Ecto neural progenitor cell (in vitro differentiated cells): ENCODE measurements around the gene KCNT1.

Source experiments
- DNase-seq: peaks from one replicate; pipeline ENCODE4 v3.0.0-alpha.2; 2018; ENCODE audit warnings: low spot score

Gene KCNT1

DNA sequence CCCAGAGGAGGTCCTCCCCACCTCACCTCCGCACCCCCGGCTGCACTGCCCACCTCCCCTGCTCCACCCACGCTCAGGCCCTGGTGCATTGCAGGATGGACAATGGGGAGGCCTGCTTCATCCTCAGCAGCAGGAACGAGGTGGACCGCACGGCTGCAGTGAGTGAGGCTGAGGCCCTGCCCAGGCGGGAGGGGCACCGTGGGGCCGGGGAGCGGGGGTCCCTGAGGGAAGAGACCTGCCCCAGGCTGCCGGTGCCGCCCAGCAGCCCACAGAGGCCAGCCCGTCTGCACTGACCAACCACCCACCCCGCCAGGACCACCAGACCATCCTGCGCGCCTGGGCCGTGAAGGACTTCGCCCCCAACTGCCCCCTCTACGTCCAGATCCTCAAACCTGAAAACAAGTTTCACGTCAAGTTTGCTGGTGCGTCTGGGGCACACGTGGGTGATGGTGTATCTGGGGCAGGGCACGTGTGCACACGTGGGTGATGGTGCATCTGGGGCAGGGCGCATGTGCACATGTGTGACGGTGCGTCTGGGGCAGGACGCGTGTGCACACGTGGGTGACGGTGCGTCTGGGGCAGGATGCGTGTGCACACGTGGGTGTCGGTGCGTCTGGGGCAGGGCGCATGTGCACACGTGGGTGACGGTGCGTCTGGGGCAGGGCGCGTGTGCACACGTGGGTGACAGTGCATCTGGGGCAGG lies 66.7 kb downstream of the KCNT1 start:
- no peak for DNase-seq

DNA sequence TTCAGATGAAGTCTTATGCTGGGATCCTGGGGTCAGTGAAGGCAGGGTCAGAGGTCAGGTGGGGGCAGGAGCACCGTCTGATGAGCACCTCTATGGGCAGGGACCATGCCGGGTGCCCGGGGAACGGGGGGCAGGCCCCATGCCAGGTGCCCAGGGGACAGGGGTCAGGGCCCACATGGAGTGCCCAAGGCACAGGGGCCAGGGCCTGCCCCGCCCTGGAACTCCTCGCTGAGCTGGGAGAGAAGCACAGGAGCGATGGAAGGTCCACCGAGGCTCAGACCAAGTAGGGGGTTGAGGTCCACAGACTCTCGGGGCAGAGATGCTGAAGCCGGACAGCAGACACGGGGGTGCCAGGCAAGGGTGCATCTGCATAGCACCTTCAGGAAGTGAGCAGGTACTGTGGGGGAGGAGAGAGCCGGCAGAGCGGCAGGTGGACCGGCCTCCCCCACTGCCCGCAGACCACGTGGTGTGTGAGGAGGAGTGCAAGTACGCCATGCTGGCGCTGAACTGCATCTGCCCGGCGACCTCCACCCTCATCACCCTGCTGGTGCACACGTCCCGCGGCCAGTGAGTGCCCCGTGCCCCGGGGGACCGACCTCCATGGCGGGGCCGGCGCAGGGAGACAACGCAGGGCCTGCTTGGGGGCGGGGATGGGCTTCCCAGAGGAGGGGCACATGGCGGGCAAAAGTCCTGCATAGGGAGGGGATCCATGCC lies 67.7 kb downstream of the KCNT1 start:
- no peak for DNase-seq

DNA sequence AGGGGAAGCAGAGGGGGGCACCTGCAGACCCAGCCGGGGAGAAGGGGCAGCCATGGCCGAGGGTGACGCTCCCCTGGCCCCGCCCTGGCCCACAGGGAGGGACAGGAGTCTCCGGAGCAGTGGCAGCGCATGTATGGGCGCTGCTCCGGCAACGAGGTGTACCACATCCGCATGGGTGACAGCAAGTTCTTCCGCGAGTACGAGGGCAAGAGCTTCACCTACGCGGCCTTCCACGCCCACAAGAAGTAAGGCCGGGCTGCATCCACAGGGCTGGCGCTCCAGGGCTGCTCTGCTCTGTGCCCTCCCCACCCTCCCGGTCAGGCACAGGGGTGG lies 68.2 kb downstream of the KCNT1 start:
- no peak for DNase-seq

DNA sequence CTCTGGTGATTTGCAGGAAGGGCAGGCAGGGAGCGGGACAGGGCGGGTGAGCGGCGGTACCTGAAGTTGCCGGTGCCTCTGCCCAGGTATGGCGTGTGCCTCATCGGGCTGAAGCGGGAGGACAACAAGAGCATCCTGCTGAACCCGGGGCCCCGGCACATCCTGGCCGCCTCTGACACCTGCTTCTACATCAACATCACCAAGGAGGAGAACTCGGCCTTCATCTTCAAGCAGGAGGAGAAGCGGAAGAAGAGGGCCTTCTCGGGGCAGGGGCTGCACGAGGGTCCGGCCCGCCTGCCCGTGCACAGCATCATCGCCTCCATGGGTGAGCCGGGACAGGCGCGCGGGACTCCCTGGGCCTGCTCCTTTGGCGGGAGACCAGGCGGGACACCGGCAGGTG lies 68.8 kb downstream of the KCNT1 start:
- DNase-seq: no peak

DNA sequence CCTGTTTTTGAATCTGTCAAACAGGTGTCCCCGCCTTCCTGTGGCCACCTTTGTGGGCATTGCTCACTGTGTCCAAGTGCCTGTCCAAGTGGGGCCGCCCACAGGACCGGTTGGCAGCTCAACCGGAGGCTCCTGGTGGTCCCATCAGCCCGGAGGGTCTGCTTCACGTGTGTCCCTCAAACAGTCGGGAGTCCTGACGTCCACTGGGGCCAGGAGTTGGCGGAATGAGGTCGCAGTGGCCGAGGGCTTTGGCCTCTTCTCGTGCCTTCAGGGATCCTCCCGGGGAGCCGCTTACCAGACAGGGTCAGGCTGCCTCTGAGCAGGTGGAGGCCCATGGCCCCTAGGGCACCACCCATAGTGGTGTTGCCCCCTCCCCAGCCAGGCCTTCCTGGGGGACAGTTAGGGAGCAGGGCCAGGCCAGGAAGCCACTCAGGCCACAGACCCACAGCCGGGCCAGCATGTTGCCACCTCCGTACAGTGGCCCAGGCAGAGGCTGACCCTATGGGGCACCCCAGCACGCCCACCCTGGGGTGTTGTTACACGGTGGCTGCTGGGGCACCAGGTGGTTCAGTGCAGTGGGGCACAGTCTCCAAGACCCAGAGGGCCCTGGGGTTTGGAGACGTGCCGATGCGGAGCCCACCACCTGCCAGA lies 69.5 kb downstream of the KCNT1 start:
- no peak for DNase-seq

DNA sequence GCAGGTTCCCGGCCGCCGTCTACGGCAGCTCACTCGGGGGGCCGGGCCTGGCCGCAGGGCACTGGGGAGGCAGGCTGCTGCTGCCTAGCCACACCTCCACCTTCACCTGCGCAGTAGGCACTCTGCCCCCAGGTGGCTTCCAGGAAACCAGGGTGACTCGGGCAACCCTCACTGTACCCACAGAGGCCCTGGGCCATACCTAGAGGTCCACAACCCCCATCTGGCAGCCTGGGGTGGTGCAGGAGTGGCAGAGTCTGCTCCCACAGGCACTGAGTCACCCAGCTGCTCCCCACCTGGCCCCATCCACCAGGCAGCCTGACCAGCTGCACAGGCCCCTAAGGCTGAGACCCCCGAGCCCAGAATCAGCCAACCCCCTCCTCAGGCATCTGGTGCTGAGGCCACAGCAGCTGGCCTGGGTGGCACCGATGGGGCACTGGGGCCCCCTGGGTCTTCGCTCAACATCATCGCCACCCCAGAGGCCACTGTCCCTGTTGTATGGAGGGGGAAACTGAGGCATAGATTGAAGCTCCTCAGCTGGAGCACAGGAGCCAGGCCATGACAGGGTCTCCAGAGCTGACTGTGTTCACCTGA lies 70.2 kb downstream of the KCNT1 start:
- no peak for DNase-seq

DNA sequence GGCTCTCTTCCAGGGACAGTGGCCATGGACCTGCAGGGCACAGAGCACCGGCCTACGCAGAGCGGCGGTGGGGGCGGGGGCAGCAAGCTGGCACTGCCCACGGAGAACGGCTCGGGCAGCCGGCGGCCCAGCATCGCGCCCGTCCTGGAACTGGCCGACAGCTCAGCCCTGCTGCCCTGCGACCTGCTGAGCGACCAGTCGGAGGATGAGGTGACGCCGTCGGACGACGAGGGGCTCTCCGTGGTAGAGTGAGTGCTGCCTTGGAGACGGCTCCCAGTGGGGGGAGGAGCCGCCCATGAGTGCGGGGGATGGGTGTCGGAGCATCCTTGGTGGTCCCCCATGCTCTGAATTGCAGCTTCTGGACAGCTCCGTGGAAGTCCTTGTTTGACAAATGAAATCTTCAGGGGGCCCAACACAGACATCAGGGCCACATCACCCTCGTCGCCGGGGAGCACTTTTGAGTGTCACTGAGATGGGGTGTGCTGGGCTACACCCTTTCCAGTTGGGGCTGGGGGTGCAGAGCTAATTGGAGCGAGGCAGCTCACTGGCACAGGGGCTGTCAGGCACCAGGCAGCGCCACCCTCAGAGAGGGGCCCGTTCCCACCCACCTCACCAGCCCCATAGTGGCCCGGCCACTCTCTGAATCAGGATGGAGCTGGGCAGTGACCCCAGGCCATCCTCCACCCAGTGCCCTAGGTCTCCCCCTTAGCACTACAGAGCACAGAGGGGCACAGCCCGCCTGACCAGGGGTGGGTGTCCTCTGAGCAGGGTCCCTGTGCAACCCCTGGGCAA lies 70.9 kb downstream of the KCNT1 start:
- DNase-seq: no peak

DNA sequence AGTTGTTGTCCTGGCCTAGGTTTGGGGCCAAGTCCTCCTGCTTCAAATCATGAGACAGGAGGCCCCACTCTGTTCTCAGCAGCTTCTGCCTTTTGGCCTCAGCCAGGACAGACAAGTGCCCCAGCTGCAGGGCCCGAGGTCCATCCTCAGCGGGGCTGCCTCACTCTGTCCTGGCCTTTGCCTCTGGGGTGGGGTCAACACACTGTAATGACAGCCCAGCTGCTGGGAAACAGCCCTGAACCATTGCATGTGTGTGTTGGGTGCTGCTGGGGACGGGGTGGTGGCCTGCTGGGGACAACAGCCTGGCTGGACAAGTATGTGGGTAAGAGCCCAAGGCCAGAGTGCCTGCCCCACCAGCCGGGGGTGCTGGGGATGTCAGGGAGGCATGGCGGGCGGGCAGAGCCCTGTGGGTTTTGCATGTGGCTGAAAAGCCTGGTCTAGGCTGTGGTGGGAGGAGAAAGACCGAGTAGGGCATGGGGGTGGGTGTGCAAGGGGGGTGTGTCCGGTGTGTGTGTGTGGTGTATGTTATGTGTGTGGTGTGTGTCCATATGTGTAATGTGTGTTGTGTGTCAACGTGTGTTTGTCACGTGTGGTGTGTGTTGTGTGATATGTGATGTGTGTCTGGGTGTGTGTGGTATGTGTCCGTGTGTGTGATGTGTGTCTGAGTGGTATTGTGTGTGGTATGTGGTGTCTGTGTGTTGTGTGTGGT lies 71.7 kb downstream of the KCNT1 start:
- DNase-seq: no peak

DNA sequence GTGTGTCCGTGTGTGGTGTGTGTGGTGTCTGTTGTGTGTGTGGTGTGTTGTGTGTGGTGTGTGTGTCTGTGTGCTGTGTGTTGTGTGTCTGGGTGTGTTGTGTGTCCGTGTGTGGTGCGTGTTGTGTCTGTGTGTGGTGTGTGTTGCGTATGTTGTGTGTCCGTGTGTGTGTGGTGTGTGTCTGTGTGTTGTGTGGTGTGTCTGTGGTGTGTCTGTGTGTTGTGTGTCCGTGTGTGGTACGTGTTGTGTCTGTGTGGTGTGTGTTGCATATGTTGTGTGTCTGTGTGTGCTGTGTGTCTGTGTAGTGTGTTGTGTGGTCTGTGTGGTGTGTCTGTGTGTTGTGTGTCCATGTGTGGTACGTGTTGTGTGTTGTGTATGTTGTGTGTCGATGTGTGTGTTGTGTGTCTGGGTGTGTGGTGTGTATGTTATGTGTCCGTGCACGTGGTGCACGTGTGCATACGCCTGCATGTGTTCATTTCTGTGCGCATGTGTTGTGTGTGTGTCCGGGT lies 72.3 kb downstream of the KCNT1 start:
- DNase-seq: no peak

DNA sequence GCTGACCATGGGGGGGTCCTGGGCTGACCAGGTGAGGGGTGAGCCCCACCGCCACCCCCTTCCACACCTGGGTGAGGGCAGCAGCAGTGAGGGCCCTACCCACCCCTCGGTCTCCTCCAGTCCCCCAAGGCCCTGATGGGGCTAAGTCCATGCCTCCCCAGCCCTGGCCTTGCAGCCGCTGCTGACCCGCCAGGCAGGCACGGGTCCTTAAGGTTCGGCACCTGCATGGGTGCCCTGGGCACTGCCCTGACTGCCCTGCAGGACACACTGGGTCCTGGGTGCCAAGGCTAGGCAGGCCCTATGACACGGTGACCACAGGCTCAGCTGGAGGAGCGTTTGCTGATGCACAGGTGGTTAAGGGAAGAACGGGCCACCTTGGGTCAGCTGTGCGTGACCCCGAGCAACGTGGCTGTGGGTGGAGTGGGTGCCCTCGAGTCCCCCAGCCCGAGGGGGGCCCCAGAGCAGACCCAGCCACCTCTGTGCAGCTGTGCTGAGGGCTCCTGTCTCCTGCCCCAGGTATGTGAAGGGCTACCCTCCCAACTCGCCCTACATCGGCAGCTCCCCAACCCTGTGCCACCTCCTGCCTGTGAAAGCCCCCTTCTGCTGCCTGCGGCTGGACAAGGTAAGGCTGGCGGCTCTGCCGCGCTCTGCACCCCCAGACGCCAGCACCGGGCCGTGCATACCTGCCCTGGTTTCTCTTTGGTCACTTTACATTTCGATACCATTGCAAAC lies 73.0 kb downstream of the KCNT1 start:
- no peak for DNase-seq

DNA sequence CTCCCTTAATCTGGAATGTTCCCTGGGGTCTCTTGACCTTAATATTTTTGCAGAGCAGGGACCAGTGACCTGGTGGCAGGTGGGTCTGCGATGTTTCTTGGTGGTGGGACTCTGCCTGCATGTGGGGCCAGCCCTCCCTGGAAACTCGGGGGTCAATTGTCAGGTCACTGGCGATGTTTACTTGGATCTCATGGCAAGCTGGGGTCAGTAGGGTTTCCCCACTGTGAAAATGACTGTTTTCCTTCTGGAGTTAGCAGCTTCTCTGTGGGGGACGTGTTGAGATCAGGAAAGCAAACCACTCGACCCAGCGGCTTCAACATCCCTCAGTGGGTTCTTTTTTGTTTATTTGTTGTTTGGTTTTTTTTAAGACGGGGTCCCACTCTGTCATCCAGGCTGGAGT lies 73.9 kb downstream of the KCNT1 start:
- DNase-seq: no peak

DNA sequence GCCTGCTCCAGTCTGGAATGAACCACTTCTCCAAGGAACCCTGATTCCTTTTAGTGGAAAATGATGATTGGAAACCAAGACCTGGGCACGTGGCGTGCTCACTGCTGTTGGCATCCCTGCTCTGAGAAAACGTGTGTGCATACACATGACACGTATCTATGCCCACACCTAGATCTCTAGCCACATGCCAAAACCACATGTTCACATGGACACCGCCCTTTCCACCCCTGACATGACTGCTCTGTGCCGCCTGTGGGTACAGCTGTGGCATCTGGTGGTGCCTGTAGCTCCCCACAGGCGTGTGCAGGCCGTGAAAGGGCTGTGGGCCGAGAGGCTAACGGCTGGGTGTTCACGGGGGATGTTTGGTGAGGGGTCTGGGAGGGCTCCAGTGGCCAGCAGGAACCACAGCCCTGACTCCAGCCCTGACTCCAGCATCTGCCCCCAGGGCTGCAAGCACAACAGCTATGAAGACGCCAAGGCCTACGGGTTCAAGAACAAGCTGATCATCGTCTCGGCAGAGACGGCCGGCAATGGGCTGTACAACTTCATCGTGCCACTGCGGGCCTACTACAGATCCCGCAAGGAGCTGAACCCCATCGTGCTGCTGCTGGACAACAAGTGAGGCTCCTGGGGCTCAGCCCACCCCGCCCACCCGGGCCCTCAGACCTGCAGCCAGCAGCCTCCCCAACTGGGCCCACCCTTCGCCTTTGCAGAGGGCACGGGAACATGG lies 75.1 kb downstream of the KCNT1 start:
- DNase-seq: no peak

DNA sequence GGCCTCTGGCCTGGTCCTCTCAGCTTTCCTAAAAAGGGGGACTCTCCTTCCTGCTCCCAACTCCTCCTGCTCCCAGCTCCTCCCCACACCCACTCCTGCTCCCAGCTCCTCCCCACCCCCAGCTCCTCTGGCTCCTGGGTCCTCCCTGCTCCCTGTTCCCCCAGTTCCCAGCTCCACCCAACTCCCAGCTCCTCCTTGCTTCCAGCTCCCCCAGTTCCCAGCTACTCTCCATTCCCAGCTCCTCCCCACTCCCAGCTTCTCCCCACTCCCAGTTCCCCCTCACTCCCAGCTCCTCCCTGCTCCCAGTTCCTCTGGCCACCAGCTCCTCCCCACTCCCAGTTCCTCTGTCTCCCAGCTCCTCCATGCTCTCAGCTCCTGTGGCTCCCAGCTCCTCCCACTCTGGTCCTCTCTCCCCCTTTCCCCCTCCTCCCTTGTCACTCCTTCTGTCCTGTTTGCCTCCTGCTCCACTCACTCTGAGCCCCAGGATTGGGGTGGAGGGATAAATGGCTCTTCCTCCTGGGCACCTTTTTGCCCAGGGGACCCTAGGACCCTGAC lies 75.7 kb downstream of the KCNT1 start:
- DNase-seq: no peak

DNA sequence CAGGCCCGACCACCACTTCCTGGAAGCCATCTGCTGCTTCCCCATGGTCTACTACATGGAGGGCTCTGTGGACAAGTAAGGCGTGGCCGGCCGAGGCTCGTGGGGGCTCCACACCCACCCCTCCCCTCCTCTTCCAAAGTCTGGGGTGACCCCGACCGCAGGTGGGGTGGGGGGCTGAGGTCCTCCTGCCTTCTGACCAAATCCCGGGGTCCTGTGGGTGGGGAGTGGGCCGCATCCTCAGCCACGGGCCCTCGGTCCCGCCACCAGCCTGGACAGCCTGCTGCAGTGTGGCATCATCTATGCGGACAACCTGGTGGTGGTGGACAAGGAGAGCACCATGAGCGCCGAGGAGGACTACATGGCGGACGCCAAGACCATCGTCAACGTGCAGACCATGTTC lies 76.4 kb downstream of the KCNT1 start:
- no peak for DNase-seq

DNA sequence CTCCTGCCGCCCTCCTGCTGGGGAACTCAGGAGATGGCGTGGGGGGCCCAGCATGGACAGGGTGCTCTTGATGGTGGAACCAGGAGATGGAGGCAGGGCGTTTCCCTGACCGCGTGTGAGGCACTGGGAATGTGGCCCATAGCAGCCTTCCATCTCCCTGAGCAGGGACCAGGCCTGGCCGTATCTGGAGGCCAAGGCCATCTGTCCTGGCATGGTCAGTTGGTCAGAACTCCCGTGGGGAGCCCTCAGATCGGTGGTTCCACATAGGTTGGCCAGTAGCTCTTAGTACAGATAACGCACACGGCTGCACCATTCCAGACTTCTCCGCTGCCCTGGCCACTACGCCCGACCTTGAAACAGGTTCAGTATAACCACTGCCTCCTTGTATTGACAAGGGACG lies 77.6 kb downstream of the KCNT1 start:
- DNase-seq: no peak

DNA sequence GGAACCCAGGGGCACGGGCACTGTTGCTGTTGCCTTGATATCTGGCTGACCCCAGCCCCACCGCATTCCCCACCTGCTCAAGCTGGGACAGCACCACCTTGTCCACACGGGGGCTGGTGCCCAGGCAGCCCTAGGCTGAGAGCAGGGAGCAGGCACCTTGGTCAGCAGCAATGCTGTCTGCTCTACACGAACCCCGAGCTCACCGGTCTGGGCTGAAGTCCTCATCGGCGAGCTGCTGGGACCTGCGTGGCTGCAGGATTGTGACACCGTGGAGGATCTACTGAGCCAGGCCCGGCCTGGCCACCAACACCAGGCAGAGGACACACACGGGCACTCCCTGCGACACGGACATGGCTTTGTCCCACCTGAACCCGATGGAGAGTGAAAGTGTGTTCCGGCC lies 78.1 kb downstream of the KCNT1 start:
- no peak for DNase-seq

DNA sequence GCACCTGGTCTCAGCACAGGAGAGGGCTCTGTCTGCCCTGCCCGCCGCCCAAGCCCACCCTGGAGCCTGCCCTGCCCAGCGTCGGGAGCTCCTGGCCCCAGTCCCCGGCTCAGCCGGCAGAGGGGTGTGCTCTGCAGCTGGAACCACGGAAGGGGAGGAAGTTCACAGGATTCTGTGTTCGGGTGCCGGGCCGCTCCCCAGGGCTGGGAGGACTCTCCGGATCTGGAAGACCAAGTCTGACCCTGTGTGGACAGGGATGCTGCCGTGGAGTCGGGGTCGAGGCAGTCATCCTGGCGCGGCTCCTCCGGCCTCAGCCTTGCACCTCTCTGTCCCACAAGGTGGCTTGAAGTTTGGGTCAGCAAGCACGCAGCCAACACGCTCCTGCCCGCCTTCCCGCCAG lies 78.6 kb downstream of the KCNT1 start:
- DNase-seq: no peak

DNA sequence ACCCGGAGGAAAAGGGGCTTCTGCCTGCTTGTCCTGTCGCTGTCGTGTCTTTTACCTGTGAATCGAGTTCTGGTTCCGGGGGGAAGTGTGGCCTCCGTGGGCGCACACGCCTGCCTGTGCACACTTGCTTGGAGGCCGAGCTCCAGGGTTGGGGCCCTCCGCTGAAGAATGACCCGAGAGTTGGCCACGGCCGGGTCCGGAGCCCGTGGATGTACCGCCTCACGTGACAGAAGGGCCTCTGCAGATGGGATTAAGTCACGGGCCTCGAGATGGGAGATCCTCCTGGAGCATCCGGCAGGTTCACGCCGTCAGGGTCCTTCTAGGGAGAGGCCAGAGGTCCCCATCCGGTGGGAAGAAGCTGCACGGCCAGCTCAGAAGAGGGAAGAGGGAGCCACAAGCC lies 81.0 kb downstream of the KCNT1 start:
- DNase-seq: no peak

DNA sequence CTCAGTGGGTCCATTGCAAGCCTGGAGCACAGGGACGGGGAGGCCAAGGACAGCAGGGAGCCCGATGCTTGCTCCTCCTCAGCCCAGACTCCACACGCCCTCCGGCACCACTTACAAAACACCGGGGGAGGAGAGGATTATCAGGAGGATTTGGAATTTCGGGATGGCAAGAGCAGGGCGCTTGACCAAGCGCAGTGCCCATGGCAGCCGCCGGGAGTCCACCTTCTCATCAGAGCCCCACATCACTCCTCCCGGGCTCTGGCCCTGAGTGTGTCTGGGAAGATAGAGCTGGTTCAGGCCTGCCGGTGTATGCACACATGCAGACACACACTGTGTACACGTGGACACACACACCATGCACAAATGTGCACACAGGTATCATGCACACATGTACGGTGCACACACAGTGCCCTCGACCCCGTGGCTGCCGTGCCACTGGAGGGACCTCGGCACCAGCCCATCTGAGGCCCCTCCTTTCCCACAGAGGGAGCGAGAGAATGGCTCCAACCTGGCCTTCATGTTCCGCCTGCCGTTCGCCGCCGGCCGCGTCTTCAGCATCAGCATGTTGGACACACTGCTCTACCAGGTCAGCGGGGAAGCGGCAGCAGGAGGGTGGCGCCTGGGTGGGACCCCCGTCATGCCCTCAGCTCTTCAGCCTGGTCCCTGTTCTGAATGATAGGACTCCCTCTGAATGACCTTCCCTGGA lies 81.7 kb downstream of the KCNT1 start:
- no peak for DNase-seq
